Cardiac fibroblast (primary cell): ENCODE measurements around the gene ECE2.

Experiments
- DNase-seq, 2 donors: peaks; one replicate each; pipeline versions ENCODE4 v3.0.0 to v3.0.0-alpha.2; 2010; ENCODE audit warnings: low read depth in 2 of 2
- H3K4me3 ChIP-seq, 2 donors: replicated peaks in 1 of 2; 1 replicate in 1 of 2; 2 replicates in 1 of 2; pipeline ENCODE4 v1.5.1; 2011; ENCODE audit warnings: low read depth in 2 of 2, low read length in 2 of 2, mild to moderate bottlenecking in 2 of 2, moderate library complexity in 1 of 2
- CTCF ChIP-seq: IDR thresholded peaks from one replicate; pipeline ENCODE4 v1.5.1; 2011; ENCODE audit warnings: low read depth, mild to moderate bottlenecking, low read length, inconsistent platforms

Gene ECE2

GRCh38 chr3:184272269-184272668 lies 3.6 kb upstream of the ECE2 start:
- no peak for TF ChIP-seq CTCF
- no peak overlapping the region for H3K4me3 ChIP-seq

DNA sequence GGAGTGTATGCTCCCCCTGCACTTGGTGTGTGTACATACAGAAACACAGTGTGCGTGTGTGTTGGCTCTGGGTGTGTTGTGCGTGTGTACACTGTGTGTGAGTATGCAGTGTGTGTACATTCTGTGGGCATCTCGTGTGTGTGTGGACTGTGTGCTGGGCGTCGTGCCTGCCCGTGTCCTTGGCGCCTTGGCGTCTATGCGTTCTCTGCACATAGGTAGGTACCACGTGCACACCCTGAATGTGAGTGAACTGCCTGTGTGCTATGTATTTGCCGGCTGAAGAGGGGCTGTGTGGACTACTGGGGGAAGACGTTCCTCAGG lies 481 bp upstream of the ECE2 start:
- no peak for TF ChIP-seq CTCF
- H3K4me3 ChIP-seq = no peak overlapping the region
- no peak for DNase-seq

More at GRCh38 chr3:184272269-184272668, 3.6 kb upstream of the ECE2 start:
- DNase-seq = no peak

DNA sequence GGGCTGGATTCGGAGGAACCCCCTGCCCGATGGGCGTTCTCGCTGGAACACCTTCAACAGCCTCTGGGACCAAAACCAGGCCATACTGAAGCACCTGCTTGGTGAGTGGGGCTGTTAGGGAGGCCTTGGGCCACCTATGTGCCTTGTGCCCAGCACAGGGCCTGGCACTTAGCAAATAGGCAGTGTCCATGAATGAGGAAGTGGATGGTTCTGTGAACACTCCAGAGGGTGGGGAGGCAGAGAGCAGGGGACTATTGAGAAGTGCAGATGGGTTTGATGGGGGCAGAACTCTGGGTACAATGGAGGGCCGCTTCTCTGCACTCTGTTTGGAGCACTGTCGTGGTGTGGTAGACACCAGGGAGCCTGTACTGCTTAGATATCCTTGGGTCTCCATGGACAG lies 1.5 kb downstream of the ECE2 start:
- DNase-seq = no peak
- no peak for TF ChIP-seq CTCF
- H3K4me3 ChIP-seq = no peak overlapping the region

DNA sequence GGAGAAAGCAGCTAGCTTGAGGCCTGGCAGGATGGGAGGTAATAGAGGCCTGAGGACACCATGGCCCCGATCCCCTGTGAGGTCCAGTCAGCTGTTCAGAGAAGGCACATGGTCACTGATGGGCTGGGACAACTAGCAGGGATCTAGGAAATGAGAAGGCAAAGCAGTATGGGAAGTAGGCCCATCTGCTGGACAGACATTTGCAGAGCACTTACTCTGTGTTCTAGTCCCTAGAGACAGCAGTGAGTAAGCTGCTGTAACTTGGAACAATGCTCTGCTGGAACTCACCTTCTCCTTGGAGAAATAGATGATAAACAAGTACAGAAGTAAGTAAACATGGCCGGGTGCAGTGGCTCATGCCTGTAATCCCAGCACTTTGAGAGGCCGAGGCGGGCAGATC lies 7.1 kb downstream of the ECE2 start:
- H3K4me3 ChIP-seq = no peak overlapping the region
- DNase-seq = peak in 1 of 2 donors; percentile 54
- no peak for TF ChIP-seq CTCF

- H3K4me3 ChIP-seq = no peak overlapping the region
- DNase-seq = no peak
- TF ChIP-seq CTCF = no peak
Measured at GRCh38 chr3:184283681-184284080, 7.9 kb downstream of the ECE2 start.

DNA sequence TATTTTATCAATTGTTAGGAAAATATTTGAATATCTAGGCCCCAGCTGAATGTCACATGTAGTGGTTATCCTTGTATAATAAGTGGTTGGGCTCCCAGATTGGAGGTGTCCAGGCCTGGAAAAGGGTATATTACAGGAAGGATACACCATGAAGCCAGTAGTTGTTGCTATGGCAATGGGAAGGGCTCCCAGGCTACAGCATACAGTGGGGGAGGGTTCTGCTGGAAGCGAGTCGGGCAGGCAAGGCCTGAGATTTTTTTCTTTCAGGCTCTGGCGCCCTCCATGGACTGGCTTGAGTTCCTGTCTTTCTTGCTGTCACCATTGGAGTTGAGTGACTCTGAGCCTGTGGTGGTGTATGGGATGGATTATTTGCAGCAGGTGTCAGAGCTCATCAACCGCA lies 8.9 kb downstream of the ECE2 start:
- H3K4me3 ChIP-seq = no peak overlapping the region
- DNase-seq = peak; percentile 79 to 92
- peak; percentile 49 for TF ChIP-seq CTCF

DNA sequence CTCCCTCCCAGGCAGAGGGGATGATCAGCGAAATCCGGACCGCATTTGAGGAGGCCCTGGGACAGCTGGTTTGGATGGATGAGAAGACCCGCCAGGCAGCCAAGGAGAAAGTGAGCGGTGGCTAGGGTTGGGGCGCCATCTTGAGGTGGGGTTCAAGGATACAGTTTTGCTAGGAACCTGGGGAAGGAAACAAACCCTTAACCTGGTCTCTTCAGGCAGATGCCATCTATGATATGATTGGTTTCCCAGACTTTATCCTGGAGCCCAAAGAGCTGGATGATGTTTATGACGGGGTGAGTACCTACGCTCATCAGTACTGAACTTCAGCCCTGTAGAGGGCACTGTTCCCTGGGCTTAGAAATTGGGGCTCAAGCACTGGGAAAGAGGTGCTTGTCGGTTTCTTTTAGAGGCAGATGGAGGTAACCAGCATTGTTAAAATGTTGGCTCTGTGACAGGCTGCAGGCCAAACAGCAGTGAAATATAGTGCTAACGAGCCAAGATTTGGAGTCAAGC lies 13.7 kb downstream of the ECE2 start:
- DNase-seq = peak; percentile 60 to 64
- peak; percentile 69 for TF ChIP-seq CTCF
- H3K4me3 ChIP-seq = no peak overlapping the region
